Trophoblast cell (in vitro differentiated cells and primary cell): Measurements from ENCODE around the gene GRIA4. TPM values are rescaled to one million over a fixed set of nuclear protein-coding genes. Genes with fewer than 3 reads are reported as not detected.

ENCODE experiments used
- DNase-seq, 2 donors: peaks; one replicate each; pipeline ENCODE4 v3.0.0-alpha.2; 2016
- H2AFZ ChIP-seq: 2 replicates; pipeline ENCODE4 v1.6.1; 2013; ENCODE audit warnings: low read length, moderate library complexity, mild to moderate bottlenecking; ENCODE audit not compliant: insufficient read depth, poor library complexity
- H2AK5ac ChIP-seq: 2 replicates; pipeline ENCODE4 v1.6.1; 2013; ENCODE audit warnings: mild to moderate bottlenecking, low read length
- H2BK120ac ChIP-seq: 2 replicates; pipeline ENCODE4 v1.6.1; 2013; ENCODE audit warnings: low read length, mild to moderate bottlenecking, moderate library complexity; ENCODE audit not compliant: insufficient read depth, poor library complexity
- H2BK12ac ChIP-seq: 2 replicates; pipeline ENCODE4 v1.6.1; 2013; ENCODE audit warnings: mild to moderate bottlenecking, low read length, moderate library complexity
- H2BK5ac ChIP-seq: 2 replicates; pipeline ENCODE4 v1.6.1; 2013; ENCODE audit warnings: low read length, low read depth, moderate library complexity, mild to moderate bottlenecking; ENCODE audit not compliant: poor library complexity
- H3K14ac ChIP-seq: 2 replicates; pipeline ENCODE4 v1.6.1; 2013; ENCODE audit warnings: mild to moderate bottlenecking, low read length
- H3K18ac ChIP-seq: 2 replicates; pipeline ENCODE4 v1.6.1; 2013; ENCODE audit warnings: mild to moderate bottlenecking, low read length
- H3K23ac ChIP-seq: 2 replicates; pipeline ENCODE4 v1.6.1; 2013; ENCODE audit warnings: low read length
- H3K27ac ChIP-seq: 2 replicates; pipeline ENCODE4 v1.5.1; 2013; ENCODE audit warnings: low read depth, mild to moderate bottlenecking, inconsistent platforms, low read length, moderate library complexity
- H3K27me3 ChIP-seq: 2 replicates; pipeline ENCODE4 v1.6.1; 2013; ENCODE audit warnings: inconsistent platforms, mild to moderate bottlenecking, low read length, moderate library complexity; ENCODE audit not compliant: insufficient read depth
- H3K36me3 ChIP-seq, 2 experiments: 1 replicate in 1 of 2; 2 replicates in 1 of 2; pipeline ENCODE4 v1.6.1; 2013; ENCODE audit warnings: low read length in 2 of 2, mild to moderate bottlenecking in 2 of 2, moderate library complexity in 1 of 2; ENCODE audit not compliant: insufficient read depth in 2 of 2, control insufficient read depth in 1 of 2
- H3K4ac ChIP-seq: 2 replicates; pipeline ENCODE4 v1.6.1; 2013; ENCODE audit warnings: low read depth, mild to moderate bottlenecking, low read length, moderate library complexity
- H3K4me1 ChIP-seq, 2 experiments: 1 replicate in 1 of 2; 2 replicates in 1 of 2; pipeline ENCODE4 v1.6.1; 2013; ENCODE audit warnings: low read length in 2 of 2, mild to moderate bottlenecking in 2 of 2, moderate library complexity in 1 of 2; ENCODE audit not compliant: insufficient read depth in 2 of 2, control insufficient read depth in 1 of 2
- H3K4me2 ChIP-seq: 2 replicates; pipeline ENCODE4 v1.6.1; 2013; ENCODE audit warnings: inconsistent platforms, mild to moderate bottlenecking, low read length, moderate library complexity
- H3K4me3 ChIP-seq: 2 replicates; pipeline ENCODE4 v1.5.1; 2013; ENCODE audit warnings: mild to moderate bottlenecking, low read depth, low read length, inconsistent platforms
- H3K79me1 ChIP-seq: one replicate; pipeline ENCODE4 v1.6.1; 2013; ENCODE audit warnings: low read length
- H3K79me2 ChIP-seq: 2 replicates; pipeline ENCODE4 v1.6.1; 2013; ENCODE audit warnings: low read length, mild to moderate bottlenecking; ENCODE audit not compliant: control insufficient read depth, insufficient read depth, poor library complexity
- H3K9ac ChIP-seq: 2 replicates; pipeline ENCODE4 v1.6.1; 2013; ENCODE audit warnings: mild to moderate bottlenecking, low read length
- H3K9me3 ChIP-seq: 2 replicates; pipeline ENCODE4 v1.6.1; 2013; ENCODE audit warnings: low read depth, mild to moderate bottlenecking, control low read depth, inconsistent platforms, low read length; ENCODE audit not compliant: insufficient read depth
- H4K12ac ChIP-seq: 2 replicates; pipeline ENCODE4 v1.6.1; 2013; ENCODE audit warnings: low read depth, mild to moderate bottlenecking, low read length, moderate library complexity
- H4K8ac ChIP-seq: 2 replicates; pipeline ENCODE4 v1.6.1; 2013; ENCODE audit warnings: low read depth, mild to moderate bottlenecking, low read length, moderate library complexity
- H4K91ac ChIP-seq: one replicate; pipeline ENCODE4 v1.6.1; 2013; ENCODE audit warnings: low read depth, mild to moderate bottlenecking, low read length, moderate library complexity
- WGBS: extraction: QIAGEN DNeasy Blood & Tissue Kit; methylation state at CpG from one replicate; pipeline ENCODE4 v1.1.7; 2013; ENCODE audit warnings: missing lambda C conversion rate; ENCODE audit not compliant: insufficient read length, insufficient coverage; ENCODE audit errors: extremely low coverage; 5-methylcytosine and 5-hydroxymethylcytosine counted together
- polyA plus RNA-seq: library from polyadenylated mRNA; stranded (reverse); fragments of 200-250 nt; gene quantifications from 2 replicates; pipeline ENCODE4 v1.2.3, GENCODE V29; 2013

GRIA4 gene
- polyA plus RNA-seq, result not detected in 2 replicates

- Histone ChIP-seq H3K18ac (no peak within 1 kb of the TSS), H3K9ac (no peak within 1 kb of the TSS), H3K9me3 (no peaks in the 10 kb centered on the region), H4K12ac (no peak within 1 kb of the TSS), H4K8ac (no peak within 1 kb of the TSS), H3K27ac (no peak within 1 kb of the TSS), H3K4me2 (peak within 1 kb of the TSS; percentile 60), H3K79me2 (no peaks in the 10 kb centered on the region), H3K4me1 (peaks cover 7% of the 10 kb centered on the region in 2 experiments), H3K23ac (no peak within 1 kb of the TSS), H2AFZ (no peak within 1 kb of the TSS), H3K79me1 (no peaks in the 10 kb centered on the region), H2AK5ac (no peak within 1 kb of the TSS), H3K4me3 (peak within 1 kb of the TSS; percentile 10), H3K4ac (no peak within 1 kb of the TSS), H3K14ac (no peak within 1 kb of the TSS), H4K91ac (no peak within 1 kb of the TSS), H2BK5ac (no peak within 1 kb of the TSS), H2BK12ac (no peak within 1 kb of the TSS), H2BK120ac (no peak within 1 kb of the TSS), H3K27me3 (peaks cover 19% of the 10 kb centered on the region), H3K36me3 (no peaks in the 10 kb centered on the region)
- no peak for DNase-seq
- WGBS, result no CpG with 5 or more reads among the region's 54 CpGs
Measured at GRCh38 chr11:105609832-105610781, at the start of gene GRIA4. Gene GRIA4 (plus strand): TSS chr11:105610073. CDS start chr11:105610998, 925 bp downstream.

- Histone ChIP-seq H3K79me2 (no peaks in the 10 kb centered on the region), H3K14ac (no peak overlapping the region), H4K91ac (no peak overlapping the region), H3K36me3 (no peaks in the 10 kb centered on the region), H3K9me3 (no peaks in the 10 kb centered on the region), H3K23ac (no peak overlapping the region), H3K4me1 (no peaks in the 10 kb centered on the region), H2BK5ac (no peak overlapping the region), H3K18ac (no peak overlapping the region), H4K8ac (no peak overlapping the region), H3K27me3 (no peaks in the 10 kb centered on the region), H4K12ac (no peak overlapping the region), H3K4me3 (no peak overlapping the region), H3K9ac (no peak overlapping the region), H3K4me2 (no peak overlapping the region), H3K27ac (no peak overlapping the region), H2AFZ (no peak overlapping the region), H3K4ac (no peak overlapping the region), H3K79me1 (no peaks in the 10 kb centered on the region), H2BK120ac (no peak overlapping the region), H2BK12ac (no peak overlapping the region), H2AK5ac (no peak overlapping the region)
- no CpG with 5 or more reads among the region's 3 CpGs for WGBS
- no peak for DNase-seq
Measured at GRCh38 chr11:105573091-105573490, 36.8 kb upstream of the GRIA4 start.

- Histone ChIP-seq H3K79me1 (no peaks in the 10 kb centered on the region), H3K4ac (no peak overlapping the region), H3K4me1 (no peaks in the 10 kb centered on the region), H3K14ac (no peak overlapping the region), H3K9me3 (no peaks in the 10 kb centered on the region), H3K27ac (no peak overlapping the region), H3K23ac (no peak overlapping the region), H2AK5ac (no peak overlapping the region), H3K36me3 (no peaks in the 10 kb centered on the region), H2BK120ac (no peak overlapping the region), H3K27me3 (no peaks in the 10 kb centered on the region), H4K91ac (no peak overlapping the region), H4K8ac (no peak overlapping the region), H4K12ac (no peak overlapping the region), H2BK12ac (no peak overlapping the region), H3K79me2 (no peaks in the 10 kb centered on the region), H2AFZ (no peak overlapping the region), H3K4me3 (no peak overlapping the region), H3K9ac (no peak overlapping the region), H3K18ac (no peak overlapping the region), H3K4me2 (no peak overlapping the region), H2BK5ac (no peak overlapping the region)
- WGBS, result no CpG with 5 or more reads among the region's 3 CpGs
- DNase-seq, result no peak
Measured at GRCh38 chr11:105574974-105575373, 34.9 kb upstream of the GRIA4 start.

- Histone ChIP-seq H2BK120ac (no peak overlapping the region), H4K8ac (no peak overlapping the region), H3K27me3 (no peaks in the 10 kb centered on the region), H3K79me2 (no peaks in the 10 kb centered on the region), H2AK5ac (no peak overlapping the region), H2BK5ac (no peak overlapping the region), H4K12ac (no peak overlapping the region), H3K9me3 (no peaks in the 10 kb centered on the region), H3K18ac (no peak overlapping the region), H3K4me2 (no peak overlapping the region), H3K4me1 (no peaks in the 10 kb centered on the region), H2BK12ac (no peak overlapping the region), H3K23ac (no peak overlapping the region), H3K36me3 (no peaks in the 10 kb centered on the region), H3K4me3 (no peak overlapping the region), H2AFZ (no peak overlapping the region), H3K27ac (no peak overlapping the region), H3K79me1 (no peaks in the 10 kb centered on the region), H3K4ac (no peak overlapping the region), H3K14ac (no peak overlapping the region), H4K91ac (no peak overlapping the region), H3K9ac (no peak overlapping the region)
- peak in 1 of 2 donors; percentile 4 for DNase-seq
- no CpG with 5 or more reads among the region's 2 CpGs for WGBS
Measured at GRCh38 chr11:105577641-105578040, 32.2 kb upstream of the GRIA4 start.
